ENCODE data around the gene PIP5K1C.

PIP5K1C gene, protein sequence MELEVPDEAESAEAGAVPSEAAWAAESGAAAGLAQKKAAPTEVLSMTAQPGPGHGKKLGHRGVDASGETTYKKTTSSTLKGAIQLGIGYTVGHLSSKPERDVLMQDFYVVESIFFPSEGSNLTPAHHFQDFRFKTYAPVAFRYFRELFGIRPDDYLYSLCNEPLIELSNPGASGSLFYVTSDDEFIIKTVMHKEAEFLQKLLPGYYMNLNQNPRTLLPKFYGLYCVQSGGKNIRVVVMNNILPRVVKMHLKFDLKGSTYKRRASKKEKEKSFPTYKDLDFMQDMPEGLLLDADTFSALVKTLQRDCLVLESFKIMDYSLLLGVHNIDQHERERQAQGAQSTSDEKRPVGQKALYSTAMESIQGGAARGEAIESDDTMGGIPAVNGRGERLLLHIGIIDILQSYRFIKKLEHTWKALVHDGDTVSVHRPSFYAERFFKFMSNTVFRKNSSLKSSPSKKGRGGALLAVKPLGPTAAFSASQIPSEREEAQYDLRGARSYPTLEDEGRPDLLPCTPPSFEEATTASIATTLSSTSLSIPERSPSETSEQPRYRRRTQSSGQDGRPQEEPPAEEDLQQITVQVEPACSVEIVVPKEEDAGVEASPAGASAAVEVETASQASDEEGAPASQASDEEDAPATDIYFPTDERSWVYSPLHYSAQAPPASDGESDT

DNA sequence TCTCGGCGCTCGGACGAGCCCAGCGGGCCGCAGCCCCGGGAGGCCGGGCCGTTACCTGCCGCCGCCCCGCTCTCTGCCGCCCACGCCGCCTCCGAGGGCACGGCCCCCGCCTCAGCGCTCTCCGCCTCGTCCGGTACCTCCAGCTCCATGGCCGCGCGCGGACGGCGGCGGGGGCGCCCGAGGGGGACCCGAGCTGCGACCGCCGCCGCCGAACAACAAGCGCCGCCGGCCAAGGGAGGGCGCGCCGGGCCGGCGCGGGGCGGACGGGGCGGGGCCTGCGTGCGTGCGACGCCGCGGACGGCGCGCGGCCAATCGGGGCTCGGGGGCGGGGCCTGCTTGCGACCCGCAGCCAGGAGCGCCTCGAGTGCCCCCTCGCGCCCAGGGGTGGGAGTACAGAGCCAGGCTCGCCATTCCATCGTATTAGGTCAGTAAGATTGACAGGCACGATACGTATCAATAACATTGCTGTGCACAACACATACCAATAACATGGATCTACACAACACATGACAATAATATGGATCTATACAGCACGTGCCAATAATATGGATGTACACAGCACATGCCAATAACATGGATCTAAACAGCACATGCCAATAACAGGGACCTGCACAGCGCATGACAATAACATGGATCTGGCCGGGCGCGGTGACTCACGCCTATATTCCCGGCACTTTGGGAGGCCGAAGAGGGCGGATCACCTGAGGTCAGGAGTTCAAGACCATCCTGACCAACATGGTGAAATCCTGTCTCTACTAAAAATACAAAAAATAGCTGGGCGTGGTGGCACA lies at the start of gene PIP5K1C:
Gene PIP5K1C, minus strand, starts transcription at position 227 of the 791 bp plus-strand sequence. Its CDS starts 78 bp downstream, at position 149.
- peak; percentile 93 to 94 for DNase-seq (ENCODE audit: low read depth in 2 of 2)

DNA sequence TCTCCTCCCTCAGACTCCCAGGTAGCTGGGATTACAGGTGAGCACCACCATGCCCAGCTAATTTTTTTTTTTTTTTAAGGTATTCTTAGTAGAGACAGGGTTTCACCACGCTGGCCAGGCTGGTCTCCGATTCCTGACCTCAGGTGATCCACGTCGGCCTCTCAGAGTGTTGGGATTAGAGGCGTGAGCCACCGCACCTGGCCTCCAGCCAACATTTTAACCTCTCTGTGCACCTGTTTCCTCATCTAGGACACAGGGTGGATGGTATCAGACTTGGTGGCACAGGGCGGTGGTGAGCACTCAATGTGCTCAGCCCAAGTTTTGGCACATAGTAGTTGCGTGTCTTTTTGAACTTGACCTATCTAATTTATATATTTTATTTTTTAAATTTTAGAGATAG lies 48.7 kb upstream of the PIP5K1C start:
- DNase-seq (ENCODE audit: low read depth in 2 of 2): no peak

DNA sequence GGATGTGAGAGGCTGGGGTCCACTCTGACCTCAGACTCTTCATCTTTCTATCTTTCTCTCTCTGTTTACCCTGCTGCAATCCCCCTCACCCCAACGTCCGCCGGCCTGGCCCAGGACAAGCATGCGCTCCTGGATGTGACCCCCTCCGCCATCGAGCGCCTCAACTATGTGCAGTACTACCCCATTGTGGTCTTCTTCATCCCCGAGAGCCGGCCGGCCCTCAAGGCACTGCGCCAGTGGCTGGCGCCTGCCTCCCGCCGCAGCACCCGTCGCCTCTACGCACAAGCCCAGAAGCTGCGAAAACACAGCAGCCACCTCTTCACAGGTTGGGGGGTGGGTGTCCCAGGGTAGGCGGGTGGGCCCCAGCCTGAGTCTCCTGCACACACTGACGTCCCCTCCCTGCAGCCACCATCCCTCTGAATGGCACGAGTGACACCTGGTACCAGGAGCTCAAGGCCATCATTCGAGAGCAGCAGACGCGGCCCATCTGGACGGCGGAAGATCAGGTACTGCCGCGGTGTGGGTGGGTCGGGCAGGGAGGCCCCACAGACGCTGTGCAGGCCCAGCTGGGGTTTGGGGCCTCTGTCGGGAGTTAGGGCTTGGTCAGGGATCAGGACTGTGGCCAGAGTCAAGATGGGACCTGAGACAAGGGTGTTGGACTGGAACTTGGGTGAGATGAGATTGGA lies 46.2 kb upstream of the PIP5K1C start:
- no peak for DNase-seq (ENCODE audit: low read depth in 2 of 2)

DNA sequence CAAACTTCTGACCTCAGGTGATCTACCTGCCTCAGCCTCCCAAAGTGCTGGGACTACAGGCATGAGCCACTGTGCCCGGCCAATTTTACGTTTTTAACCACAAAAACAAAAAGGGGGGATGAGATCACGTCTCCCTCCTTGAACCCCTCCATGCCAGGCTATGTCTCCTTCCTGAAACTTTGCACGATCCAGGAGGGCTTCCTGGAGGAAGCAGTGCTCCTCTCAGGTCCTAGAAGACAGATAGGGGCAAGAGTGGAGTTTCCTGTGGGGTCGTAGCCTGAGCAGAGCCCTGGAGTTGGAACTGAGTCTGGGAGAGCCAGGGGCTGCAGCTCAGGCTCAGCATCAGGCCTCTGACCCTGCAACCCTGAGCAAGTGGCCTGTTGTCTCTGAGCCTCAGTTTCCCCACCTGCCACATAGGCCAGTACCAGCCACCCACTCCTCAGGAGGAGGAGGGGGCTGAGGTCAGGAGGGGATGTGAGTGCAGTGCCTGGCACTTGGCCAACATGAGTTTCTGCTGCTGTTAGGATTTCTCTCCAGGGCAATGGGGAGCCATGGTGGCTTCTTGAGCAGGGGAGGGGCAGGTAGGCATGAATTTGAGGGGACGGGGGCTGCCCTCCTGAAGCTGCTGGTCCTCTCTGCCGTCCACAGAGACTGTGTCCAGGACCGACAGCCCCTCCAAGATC lies 45.2 kb upstream of the PIP5K1C start:
- DNase-seq (ENCODE audit: low read depth in 2 of 2): no peak

DNA sequence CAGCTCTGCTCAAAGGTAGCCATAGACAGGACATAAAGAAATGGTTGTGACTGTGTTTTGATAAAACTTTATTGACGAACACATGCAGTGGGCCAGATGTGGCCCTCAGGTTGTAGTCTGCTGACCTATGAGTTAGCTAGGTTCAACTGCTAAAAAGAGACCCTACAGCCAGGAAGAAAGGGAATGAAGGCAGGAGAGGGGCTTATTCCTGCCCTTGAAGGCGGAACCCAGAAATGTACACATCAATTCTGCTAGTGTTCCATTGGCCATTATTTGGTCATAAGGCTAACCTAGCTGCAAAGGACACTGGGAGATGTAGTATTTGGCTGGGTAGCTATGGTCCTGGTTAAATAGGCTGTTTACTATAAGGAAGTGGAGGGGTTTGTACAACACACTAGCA lies 43.2 kb upstream of the PIP5K1C start:
- DNase-seq (ENCODE audit: low read depth in 2 of 2): no peak

DNA sequence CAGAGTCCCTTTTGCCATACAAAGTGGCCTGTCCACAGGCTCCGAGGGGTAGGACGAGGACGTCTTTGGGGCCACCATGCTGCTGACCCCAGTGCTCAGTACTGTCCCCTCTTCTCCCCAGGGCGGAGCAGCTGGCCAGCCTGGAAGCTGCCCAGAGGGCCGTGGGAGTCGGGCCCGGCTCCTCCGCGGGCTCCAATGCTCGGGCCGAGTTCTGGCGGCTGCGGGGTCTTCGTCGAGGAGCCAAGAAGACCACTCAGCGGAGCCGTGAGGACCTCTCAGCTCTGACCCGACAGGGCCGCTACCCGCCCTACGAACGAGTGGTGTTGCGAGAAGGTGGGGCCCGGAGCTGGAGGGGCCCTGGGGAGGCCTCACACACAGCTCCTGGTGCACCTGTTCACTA lies 40.2 kb upstream of the PIP5K1C start:
- DNase-seq (ENCODE audit: low read depth in 2 of 2): no peak

DNA sequence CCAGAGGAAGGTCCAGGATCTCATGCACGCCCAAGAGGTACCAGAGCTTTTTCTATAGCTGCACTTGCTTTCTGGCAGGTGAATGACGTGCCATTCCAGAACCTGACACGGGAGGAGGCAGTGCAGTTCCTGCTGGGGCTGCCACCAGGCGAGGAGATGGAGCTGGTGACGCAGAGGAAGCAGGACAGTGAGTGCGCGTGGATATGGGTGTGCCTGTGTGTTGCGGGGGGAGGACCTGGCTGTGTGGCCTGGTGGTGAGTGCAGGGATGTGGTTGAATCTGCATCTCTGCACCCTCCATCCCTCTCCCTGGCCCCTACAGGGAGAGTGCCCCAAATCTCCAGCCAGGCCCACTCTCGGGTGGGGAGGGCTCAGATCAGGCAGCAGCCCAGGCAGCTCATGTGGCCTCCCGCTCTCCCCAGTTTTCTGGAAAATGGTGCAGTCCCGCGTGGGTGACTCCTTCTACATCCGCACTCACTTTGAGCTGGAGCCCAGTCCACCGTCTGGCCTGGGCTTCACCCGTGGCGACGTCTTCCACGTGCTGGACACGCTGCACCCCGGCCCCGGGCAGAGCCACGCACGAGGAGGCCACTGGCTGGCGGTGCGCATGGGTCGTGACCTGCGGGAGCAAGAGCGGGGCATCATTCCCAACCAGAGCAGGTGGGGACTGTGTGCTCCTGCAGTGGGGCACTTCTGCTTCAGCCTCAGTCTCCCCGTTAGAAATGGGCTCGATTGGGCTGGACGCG lies 38.4 kb upstream of the PIP5K1C start:
- DNase-seq (ENCODE audit: low read depth in 2 of 2): no peak

DNA sequence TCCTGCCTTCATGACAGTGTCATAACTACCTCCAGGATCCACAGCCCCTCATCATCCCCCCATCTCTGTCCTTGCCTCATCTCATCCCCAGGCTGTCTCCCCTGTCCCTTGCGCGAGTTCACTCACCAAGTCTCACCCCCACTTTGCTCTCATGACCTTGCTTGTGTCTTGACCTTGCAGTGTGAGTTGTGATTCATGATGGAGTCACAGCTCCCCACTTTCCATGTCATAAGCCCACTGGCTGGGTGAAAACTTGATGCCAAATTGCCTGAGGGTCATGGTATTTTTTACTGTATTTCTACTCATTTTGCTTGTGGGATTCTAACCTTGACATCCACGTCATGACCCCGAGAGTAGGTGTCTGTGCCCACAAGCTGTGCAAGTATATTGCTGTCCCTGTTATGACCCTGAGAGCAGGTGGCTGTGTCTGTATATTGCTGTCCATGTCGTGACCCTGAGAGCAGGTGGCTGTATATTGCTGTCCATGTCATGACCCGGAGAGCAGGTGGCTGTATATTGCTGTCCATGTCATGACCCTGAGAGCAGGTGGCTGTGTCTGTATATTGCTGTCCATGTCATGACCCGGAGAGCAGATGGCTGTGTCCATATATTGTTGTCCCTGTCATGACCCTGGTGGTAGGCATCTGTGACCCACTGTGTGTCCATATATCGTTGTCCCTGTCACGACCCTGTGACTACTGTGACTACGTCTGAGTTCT lies 37.4 kb upstream of the PIP5K1C start:
- no peak for DNase-seq (ENCODE audit: low read depth in 2 of 2)

DNA sequence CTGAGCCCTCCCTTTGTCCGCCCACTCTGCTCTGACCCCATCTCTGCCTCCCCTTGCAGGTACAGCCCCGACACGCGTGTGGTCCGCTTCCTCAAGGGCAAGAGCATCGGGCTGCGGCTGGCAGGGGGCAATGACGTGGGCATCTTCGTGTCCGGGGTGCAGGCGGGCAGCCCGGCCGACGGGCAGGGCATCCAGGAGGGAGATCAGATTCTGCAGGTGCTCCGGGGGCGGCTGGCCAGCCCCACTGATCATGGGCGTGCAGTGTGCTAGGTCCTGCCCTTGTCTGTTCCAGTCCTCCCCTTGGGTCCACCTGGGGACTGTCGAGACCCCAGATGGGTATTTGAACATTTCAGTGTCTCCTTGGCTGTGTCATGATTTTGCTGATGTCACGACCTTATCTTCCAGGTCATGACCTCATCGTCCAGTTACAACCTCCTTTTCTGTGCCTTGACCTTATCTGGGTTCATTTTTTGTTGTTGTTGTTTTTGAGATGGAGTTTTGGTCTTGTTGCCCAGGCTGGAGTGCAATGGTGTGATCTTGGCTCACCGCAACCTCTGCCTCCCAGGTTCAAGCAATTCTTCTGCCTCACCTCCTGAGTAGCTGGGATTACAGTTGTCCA lies 35.9 kb upstream of the PIP5K1C start:
- DNase-seq (ENCODE audit: low read depth in 2 of 2): no peak

DNA sequence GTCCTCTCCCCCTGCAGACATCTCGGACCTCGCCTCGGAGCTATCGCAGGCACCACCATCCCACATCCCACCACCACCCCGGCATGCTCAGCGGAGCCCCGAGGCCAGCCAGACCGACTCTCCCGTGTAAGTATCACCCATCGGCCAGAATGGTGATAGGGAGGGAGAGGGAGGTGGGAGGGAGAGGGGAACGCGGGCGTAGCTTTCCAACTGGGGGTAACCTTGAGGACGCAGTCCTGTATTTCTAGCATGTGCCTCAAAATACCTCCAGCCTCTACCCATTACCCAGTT lies 34.0 kb upstream of the PIP5K1C start:
- DNase-seq (ENCODE audit: low read depth in 2 of 2): no peak

DNA sequence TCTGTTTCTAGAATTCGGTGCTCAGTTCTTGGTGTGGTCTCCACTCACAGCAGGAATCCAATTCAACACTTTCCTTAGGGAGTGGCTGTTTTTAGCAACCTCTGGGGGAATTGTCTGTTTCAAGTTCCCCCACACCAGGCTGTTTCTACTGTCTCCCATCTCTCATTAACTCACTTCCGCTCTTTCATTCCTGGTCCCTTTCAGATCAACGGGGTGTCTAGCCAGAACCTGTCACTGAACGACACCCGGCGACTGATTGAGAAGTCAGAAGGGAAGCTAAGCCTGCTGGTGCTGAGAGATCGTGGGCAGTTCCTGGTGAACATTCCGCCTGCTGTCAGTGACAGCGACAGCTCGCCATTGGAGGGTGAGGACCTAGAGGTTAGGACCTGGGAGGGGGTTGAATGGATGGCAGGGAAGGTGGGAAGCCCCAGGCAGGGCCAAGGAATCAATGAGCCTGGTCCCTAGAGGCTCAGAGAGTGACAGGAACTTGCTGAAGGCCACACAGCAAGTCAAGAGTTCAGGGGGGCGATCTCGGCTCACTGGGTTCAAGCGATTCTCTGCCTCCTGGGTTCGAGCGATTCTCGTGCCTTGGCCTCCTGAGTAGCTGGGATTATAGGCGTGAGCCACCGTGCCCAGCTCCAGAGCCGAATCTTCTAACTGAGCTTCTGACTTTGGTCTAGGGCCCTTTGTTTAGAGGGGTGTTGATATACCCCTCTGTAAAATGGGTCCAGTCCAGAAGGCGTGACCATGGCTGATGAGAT lies 33.5 kb upstream of the PIP5K1C start:
- DNase-seq (ENCODE audit: low read depth in 2 of 2): no peak

DNA sequence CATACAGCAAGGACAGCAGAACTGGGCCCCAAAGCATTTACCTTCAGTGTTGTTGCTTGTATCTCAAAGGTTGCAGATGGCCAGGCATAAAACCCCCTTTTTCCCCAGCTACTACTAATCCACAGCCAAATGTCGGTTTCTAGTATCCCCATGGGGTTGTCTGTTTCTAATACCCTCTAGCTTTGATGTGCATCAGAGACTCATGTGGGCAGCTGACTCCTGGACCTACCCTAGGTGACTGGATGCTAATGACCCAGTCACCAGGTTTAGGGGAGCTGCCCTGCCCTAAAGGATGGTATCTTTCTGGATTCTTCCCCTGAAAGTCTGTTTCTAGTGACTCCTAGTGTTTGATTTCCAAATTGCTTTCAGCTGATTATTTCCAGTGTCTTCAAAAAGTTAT lies 31.8 kb upstream of the PIP5K1C start:
- DNase-seq (ENCODE audit: low read depth in 2 of 2): no peak

DNA sequence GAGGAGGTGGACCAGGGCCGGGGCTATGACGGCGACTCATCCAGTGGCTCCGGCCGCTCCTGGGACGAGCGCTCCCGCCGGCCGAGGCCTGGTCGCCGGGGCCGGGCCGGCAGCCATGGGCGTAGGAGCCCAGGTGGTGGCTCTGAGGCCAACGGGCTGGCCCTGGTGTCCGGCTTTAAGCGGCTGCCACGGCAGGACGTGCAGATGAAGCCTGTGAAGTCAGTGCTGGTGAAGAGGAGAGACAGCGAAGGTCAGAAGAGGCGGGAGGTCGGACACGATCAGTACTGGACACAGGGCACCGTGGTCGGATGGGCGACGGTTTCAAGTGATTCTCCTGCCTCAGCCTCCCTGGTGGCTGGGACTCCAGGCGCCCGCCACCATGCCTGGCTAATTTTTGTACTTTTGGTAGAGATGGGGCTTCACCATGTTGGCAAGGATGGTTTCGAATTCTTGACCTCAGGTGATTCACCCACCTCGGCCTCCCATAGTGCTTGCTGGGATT lies 30.2 kb upstream of the PIP5K1C start:
- DNase-seq (ENCODE audit: low read depth in 2 of 2): no peak

DNA sequence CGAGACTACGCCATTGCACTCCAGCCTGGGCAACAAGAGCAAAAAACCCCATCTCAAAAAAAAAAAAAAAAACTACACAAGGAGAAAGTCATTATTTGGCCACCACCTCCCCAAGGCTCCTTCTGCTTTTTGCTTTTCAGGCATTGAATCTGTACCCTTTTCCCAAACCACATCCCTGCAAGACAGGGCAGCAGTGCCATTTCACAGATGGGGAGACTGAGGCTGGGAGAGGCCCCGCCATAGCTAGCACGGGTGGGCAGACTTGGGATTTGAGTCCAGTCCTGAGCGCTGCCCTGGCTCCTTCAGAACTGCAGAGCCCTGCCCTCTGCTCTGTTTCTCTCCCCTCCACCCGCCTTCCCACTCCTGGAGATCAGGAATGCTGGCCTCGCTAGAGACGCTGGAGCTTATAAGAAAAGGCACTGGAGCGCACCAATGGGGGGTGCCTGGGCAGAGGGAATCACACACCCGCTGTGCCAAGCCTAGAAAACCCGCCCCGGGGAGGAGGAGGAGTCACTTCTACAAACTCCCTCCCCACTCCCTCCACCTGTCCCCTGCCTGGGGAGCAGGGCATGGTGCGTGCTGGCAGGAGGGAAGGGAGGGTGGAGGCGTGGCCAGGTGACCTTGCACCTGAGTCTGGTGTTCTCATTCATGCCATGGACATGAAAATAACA lies 25.5 kb upstream of the PIP5K1C start:
- no peak for DNase-seq (ENCODE audit: low read depth in 2 of 2)

DNA sequence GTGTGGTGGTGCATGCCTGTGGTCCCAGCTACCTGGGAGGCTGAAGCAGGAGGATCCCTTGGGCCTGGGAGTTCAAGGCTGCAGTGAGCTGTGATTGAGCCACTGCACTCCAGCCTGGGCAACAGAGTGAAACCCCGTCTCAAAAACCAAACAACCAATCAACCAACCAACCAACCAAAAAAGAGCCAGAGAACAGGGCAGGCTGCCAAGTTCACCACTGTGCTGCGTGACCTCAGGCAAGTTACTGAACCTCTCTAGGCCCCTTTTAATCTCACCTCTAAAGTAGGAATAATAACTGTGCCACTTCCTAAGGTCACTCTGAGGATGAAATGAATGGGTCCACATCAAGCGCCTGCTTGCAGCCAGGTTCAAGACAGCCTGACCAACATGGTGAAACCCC lies 24.9 kb upstream of the PIP5K1C start:
- no peak for DNase-seq (ENCODE audit: low read depth in 2 of 2)

DNA sequence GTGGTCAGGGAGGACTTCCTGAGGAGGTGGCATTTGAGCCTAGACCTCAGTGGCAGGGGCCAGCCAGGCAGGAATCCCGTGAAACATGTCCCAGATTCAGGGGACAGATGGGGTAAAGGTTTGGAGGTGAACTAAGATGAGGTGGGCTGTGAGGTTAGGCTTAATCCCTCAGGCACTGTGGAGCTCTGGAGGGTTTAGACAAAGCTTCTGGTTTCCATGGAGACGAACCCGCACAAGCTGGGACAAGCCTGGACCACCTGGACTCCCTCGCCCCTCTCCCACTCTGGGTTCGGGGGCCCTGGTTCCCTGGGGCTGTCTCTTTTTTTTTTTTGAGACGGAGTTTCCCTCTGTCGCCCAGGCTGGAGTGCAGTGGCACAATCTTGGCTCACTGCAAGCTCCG lies 23.6 kb upstream of the PIP5K1C start:
- DNase-seq (ENCODE audit: low read depth in 2 of 2): no peak

DNA sequence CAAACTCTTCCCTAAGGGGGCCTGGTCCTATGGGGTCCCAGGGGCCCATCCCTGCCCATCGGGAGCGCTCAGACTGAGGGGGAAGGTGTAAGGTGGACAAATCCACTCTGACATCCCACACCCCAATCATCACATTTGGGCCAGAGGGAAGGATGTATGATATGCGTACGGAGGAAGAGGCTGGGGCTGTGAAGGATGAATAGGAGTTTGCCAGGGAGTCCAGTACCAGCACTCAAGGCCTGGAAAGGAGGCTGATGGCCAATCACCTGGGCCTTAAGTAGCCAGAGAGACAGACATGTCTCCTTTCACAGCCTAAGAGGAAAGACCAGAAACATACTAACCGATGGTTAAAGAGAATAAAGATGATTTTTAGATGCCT lies 22.8 kb upstream of the PIP5K1C start:
- DNase-seq (ENCODE audit: low read depth in 2 of 2): no peak

DNA sequence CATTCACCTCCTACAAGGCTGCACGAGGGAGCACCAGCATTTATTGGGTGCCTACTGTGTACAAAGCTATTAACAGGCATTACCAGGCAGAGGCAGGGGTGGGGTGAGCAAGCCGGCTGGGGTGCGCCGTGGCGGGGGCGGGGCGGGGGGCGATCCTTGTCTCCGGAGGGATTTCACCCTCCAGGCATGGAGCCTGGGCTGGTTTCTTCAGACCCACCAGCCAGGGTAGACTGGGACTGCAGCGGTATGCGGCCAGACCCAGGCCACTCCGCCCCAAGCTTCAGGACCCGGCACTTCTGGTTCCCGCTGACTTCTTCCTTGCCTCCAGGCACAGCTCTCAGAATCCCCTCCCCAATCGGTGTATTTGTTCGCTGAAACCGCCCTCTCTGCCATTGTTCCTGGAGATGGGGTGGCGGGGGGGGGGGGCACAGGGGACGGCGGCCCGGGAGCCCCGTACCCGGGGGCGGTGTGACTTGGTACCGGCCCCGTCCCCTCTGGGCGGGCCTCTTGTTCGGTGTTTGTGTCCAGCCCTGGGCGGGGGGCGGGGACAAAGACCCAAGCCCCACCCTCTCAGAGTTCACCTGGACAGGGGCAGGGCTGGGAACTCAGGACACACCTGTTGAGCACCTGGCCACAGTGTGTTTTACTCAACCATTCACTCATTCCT lies 22.3 kb upstream of the PIP5K1C start:
- no peak for DNase-seq (ENCODE audit: low read depth in 2 of 2)

Measured in stimulated activated CD4-positive, alpha-beta T cell treated with anti-CD3 and anti-CD28 coated beads, Interleukin-4, amount 100 ng/mL, for 48 hours (primary cell).